Measurements from ENCODE around the gene MMP14. TPM values are rescaled to one million over a fixed set of nuclear protein-coding genes. Genes with fewer than 3 reads are reported as not detected.

The MMP14 gene
- total and polyA plus RNA-seq, 7 donors: 7.6 to 18.5 (median 14.0) TPM

DNA sequence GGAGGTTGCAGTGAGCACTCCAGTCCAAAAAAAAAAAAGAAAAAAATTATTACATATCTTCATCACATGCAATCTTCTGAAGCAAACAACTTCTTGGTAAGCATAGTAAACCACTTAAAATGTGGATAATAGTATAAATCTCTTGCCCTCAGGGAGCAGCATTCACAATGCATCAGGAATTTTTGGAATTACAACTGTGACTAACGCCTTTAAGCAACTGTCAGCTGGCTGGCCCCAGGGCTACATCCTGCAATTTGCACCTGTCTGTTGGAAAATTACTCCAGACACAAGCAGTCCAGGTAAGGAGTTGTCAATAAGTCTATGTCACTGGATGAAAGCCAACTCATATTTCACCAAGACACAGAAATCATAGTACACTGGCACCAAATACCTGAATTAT is 15.7 kb upstream of the MMP14 start:
- no peak for ATAC-seq
- intact Hi-C loops (cut with DNase I): loop anchor here (2.0 to 5.0 kb wide), 2 partner anchors 32 to 263 kb away; no protein-coding TSS in a partner anchor
- Histone ChIP-seq H3K36me3 (ENCODE audit: insufficient read depth in 1 of 2, low read depth in 1 of 2) (no peaks in the 10 kb centered on the region), H3K27me3 (ENCODE audit: insufficient read depth in 3 of 3, low read length in 2 of 3) (peaks cover 0 to 2% (median 0%) of the 10 kb centered on the region in 3 donors), H3K9me3 (no peaks in the 10 kb centered on the region), H3K4me1 (no peaks in the 10 kb centered on the region), H3K27ac (no peak overlapping the region), H3K4me3 (no peak overlapping the region)
- TF ChIP-seq, protein P1, sequence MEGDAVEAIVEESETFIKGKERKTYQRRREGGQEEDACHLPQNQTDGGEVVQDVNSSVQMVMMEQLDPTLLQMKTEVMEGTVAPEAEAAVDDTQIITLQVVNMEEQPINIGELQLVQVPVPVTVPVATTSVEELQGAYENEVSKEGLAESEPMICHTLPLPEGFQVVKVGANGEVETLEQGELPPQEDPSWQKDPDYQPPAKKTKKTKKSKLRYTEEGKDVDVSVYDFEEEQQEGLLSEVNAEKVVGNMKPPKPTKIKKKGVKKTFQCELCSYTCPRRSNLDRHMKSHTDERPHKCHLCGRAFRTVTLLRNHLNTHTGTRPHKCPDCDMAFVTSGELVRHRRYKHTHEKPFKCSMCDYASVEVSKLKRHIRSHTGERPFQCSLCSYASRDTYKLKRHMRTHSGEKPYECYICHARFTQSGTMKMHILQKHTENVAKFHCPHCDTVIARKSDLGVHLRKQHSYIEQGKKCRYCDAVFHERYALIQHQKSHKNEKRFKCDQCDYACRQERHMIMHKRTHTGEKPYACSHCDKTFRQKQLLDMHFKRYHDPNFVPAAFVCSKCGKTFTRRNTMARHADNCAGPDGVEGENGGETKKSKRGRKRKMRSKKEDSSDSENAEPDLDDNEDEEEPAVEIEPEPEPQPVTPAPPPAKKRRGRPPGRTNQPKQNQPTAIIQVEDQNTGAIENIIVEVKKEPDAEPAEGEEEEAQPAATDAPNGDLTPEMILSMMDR (IDR thresholded peaks at IDR 0.05): no peak
- WGBS, 3 donors: 73 to 89% (median 78%) methylated on average over 1 of the region's 1 CpG
- DNase-seq: no peak

DNA sequence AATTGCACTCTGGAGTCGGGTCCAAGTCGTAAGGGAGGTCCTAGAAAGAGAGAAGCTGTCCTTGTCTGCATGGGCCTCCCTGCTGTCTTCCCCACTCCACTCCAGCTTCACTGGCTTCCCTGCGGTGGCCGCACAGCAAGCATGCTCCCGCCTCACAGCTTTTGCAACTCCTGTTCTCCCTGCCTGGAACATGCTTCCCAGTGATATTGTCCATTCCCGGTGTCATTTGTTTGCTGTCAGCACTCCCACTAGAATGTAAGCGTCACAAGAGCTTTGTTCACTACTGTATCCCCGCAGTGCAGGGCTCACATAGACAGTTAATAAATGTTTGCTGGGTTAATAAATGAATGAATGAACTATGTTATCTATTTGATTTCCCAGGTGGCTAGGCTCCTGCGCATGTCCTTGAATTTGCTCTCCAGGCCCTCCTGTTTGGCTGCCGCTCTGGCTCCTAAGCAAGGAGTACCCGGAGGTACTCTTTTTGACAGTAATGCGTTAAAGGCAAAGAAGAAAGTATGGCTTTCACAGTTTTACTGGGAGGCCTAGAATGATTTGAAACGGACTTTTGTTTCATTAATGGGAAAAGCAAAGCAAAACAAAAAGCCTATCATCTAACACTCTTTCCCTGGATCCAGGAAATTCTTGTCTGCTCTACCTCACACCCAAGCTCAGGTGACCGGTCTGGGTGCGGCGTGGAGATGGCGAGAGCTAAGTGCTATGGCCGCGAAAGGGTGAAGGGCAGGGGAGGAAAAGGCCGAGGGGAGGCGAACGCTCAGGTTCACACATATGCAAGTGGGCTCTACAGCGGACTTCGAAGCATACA is 15.0 kb upstream of the MMP14 start:
- intact Hi-C loops (cut with DNase I): loop anchor here (1.0 to 5.0 kb wide), 3 partner anchors 31 to 264 kb away; no protein-coding TSS in a partner anchor
- DNase-seq (no peak), ATAC-seq (no peak)
- 82 to 88% (median 86%) methylated on average over 24 of the region's 24 CpGs for WGBS, 3 donors
- Histone ChIP-seq H3K4me1 (no peaks in the 10 kb centered on the region), H3K27me3 (ENCODE audit: insufficient read depth in 3 of 3, low read length in 2 of 3) (peaks cover 0 to 2% (median 0%) of the 10 kb centered on the region in 3 donors), H3K36me3 (ENCODE audit: insufficient read depth in 1 of 2, low read depth in 1 of 2) (no peaks in the 10 kb centered on the region), H3K4me3 (no peak overlapping the region), H3K27ac (no peak overlapping the region), H3K9me3 (no peaks in the 10 kb centered on the region)
- TF ChIP-seq, protein P1 (IDR thresholded peaks at IDR 0.05): no peak

DNA sequence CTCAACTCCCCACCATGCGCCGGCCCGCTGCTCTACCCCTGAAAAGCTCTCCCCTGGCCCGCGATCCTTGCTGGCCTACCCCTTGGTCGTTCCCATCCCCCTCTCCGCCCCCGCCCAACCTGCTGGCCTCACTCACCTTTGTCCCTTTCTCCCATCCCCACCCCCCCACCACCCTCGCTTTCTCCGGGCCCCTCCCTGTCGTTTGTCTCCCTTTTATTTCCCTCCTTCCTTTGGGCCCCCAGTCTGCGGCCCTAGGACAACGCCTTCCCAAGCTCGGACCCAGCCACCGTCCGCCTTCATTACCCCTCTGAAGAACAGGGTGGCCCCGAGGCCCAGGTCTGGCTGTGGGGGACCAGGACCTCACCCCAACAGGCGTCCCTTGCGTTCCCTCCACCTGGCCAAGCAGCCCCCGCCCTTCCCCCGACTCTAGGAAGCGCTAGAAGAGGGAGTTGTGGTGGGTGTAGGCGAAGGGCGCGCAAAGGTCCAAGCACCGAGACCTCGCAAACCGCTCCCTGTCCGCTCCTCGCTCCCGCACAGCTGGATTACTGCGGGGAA is 14.3 kb upstream of the MMP14 start:
- Histone ChIP-seq H3K4me3 (peak overlapping the region; percentile 41), H3K27me3 (ENCODE audit: insufficient read depth in 3 of 3, low read length in 2 of 3) (peaks cover 0 to 2% (median 0%) of the 10 kb centered on the region in 3 donors), H3K9me3 (no peaks in the 10 kb centered on the region), H3K27ac (no peak overlapping the region), H3K4me1 (no peaks in the 10 kb centered on the region), H3K36me3 (ENCODE audit: insufficient read depth in 1 of 2, low read depth in 1 of 2) (no peaks in the 10 kb centered on the region)
- ATAC-seq: no peak
- 68 to 78% (median 72%) methylated on average over 31 to 32 of the region's 32 CpGs for WGBS, 3 donors
- no peak for DNase-seq
- TF ChIP-seq, protein P1 (IDR thresholded peaks at IDR 0.05): no peak
- intact Hi-C loops (cut with DNase I): loop anchor here in 1 of 2 donors (1.0 to 5.0 kb wide), 2 partner anchors 31 to 265 kb away; no protein-coding TSS in a partner anchor

DNA sequence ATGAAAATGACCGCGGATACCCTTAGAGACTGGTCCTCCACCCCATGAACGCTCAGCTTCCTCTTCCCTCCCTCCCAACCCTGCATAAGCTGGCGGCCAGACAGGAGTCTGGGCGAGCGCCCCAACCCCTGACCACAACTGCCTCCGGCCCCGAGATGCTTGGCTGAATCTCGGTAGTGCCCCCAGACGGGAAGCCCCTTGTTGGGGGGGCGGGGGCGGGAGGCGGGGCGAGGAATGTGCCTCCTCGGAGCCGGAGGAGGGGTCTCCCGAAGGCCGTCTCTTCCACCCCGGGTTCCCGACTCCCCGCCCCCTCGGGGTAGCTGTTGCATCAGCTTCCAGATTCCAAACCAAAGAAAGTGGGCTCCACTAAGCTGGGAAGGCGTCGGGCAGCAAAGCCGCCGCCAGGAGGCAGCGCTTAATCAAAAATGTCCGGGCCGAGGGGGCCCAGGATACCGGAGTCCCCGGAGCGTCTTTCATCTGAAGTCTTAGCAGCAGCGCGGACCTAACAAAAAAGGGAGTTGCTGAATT is 13.8 kb upstream of the MMP14 start:
- 1 to 2% (median 2%) methylated on average over 31 to 34 of the region's 34 CpGs for WGBS, 3 donors
- peak; percentile 83 to 95 (median 86) for ATAC-seq
- no peak overlapping the region for H3K27ac ChIP-seq
- intact Hi-C loops (cut with DNase I): loop anchor here in 1 of 2 donors (1.0 to 5.0 kb wide), 2 partner anchors 31 to 265 kb away; no protein-coding TSS in a partner anchor
- H3K9me3 ChIP-seq: no peaks in the 10 kb centered on the region
- DNase-seq: peak; percentile 81 to 85
- H3K4me3 ChIP-seq: peak overlapping the region; percentile 41
- H3K36me3 ChIP-seq (ENCODE audit: insufficient read depth in 1 of 2, low read depth in 1 of 2): no peaks in the 10 kb centered on the region
- TF ChIP-seq, protein P1 (IDR thresholded peaks at IDR 0.05): peak; percentile 83
- no peaks in the 10 kb centered on the region for H3K4me1 ChIP-seq
- H3K27me3 ChIP-seq (ENCODE audit: insufficient read depth in 3 of 3, low read length in 2 of 3): peaks cover 0 to 2% (median 0%) of the 10 kb centered on the region in 3 donors

Measured in psoas muscle (tissue), 8 donors.